Smooth muscle cell of the brain vasculature (primary cell): ENCODE measurements around the gene ANKDD1A.

Source experiments
- DNase-seq: peaks from one replicate; pipeline ENCODE4 v3.0.0-alpha.2; 2012; ENCODE audit warnings: low read depth, low spot score

The ANKDD1A gene

GRCh38 chr15:64911311-64912186 lies at the start of gene ANKDD1A:
ANKDD1A (plus strand) TSS chr15:64911902; CDS start chr15:64911931, 29 bp downstream.
- DNase-seq, result no peak

DNA sequence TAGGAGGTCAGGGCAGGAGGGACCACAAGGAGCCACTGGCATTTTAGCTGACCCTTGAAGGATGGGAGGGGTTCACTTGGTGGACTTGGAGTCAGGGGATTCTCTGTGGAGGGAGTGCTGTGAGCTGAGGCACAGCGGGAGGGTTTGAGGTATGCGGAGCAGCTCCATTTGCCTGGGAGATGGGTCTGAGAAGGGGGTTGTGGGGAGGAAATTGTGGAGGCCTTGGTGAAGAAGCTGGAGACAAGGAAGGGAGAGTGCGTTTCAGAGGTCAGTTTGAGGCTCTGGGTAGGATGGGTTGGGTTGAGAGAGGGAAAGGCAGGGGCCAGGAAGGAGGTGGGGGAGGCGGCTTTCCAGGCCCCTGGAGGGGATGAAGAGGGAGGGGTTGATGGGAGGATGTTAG lies 49.7 kb upstream of the ANKDD1A start:
- DNase-seq, result no peak

DNA sequence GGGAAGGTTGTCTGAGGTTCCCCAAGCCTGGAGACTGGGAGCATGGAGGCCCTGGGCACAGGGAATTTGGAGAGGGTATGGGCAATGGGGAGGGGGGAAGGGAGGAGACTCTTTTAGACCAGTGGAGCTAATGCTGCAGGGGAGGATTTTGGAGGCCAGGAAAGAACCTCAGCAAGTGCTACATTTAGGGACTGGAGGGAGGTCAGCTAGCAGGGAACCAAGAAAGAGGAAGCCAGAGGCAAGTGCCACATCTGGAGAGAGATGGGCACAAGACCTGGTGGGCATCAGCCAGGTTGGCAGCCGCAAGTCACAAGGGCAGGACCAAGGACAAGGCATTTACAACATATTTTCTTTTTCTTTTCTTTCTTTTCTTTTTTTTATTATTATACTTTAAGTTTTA lies 49.3 kb upstream of the ANKDD1A start:
- DNase-seq, result no peak

GRCh38 chr15:64864068-64864467 lies 47.6 kb upstream of the ANKDD1A start:
- DNase-seq, result no peak

- DNase-seq, result peak; percentile 59
Measured at GRCh38 chr15:64865126-64865997, 46.3 kb upstream of the ANKDD1A start.

DNA sequence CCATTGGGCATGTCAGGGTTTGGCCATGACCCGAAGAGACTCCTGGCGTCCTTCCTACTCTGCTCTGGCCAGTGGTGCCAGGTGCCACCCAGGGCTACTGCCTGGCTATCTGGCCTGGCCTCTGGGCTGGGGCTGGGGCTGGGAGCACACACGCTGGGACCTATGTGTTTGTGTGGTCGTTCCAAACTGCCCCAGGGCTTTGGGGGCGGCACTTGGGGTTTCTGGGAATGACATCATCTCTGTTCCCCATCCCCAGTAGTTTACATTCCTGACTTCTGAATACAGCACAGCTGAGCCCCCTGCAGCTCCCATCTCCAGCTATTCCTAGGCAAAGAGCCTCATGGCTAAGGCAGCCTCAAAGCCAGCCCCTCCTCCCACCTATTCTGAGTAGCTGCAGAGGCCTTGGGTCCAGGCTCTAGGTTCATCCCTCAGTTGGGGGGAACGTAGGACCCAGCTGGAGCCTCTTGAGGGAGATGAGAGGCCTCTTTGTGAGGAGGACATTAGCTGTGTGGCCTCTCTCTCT lies 45.6 kb upstream of the ANKDD1A start:
- DNase-seq, result peak; percentile 92

DNA sequence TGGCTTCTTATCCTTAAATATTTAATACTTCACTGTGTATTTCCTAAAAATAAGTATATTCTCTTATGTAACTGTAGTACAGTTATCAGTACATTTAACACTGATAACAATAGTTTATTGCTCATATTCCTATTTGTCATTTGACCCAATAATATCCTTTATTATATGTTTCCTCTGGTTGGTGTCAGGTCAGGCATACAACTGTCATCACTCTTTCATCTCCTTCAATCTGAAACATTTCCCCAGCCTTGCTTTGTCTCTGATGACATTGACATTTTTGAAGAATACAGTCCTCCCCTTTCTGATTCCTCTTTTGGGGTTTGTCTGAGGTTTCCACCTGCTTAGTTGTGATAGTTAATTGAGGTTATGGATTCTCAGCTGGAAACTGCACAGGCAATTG lies 42.2 kb upstream of the ANKDD1A start:
- no peak for DNase-seq

DNA sequence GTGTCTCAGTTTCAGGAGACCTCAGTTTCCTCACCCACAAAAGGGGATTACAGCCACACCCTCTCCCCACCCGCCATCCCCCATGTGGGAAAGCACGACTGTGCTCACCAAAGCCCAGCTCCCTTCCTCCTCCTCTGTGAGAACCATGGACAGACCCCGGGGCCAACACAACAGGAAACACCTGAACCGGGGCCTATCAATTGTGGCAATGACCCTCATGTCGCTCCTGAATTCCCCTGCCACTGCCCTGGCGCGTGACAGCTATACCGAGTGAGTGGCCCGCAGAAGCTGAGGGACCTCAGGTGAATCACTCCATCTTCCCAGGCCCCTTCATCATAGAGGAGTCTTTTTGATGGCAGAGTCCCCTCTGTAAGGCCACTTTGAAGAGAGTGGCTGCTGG lies 41.3 kb upstream of the ANKDD1A start:
- no peak for DNase-seq

DNA sequence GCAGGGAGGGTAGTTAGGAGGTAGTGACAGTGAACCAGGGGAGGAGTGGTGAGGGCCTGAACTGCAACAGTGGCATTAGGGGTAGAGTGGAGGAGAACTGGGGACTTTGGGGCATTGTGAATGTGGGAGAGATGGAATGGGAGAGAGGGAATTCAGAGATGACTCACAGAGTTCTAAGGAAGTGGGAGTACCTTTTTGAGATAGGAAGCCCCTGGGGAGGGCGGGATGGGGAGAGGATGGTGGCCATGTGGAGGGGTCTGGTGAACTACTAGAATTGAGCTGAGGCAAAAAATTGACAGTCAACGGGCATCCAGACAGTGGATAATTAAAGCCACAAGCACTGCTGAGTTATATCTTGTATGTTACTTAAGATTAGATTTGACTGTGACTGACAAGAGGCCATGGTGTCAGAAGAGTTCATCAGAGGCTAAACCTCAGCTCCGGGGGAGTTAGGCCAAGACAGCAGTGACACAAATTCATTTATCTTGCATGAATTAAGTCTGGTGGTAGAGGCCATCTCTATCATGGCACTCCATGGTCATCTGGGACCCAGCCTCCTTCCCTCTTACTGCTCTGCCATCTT lies 36.0 kb upstream of the ANKDD1A start:
- no peak for DNase-seq

DNA sequence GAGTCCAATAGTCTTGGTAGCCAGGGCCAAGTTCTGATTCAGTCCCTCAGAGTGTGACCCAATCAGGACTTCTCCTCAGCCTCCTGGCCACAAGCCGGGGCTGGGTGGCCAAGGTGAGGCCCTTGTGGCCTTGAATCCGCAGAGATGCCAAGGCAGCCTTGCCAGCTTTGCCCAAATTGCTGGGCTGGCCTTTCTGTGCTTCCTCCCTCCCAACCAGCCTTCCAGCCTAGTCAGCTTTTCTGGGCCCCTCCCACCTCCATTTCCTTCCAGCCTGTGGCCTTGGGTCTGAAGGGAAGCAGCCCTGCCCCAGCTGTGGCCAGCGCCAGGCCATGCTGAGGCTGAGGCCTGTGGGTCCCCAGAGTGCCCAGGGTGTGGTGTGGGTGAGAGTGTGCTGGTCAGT lies 34.3 kb upstream of the ANKDD1A start:
- no peak for DNase-seq

DNA sequence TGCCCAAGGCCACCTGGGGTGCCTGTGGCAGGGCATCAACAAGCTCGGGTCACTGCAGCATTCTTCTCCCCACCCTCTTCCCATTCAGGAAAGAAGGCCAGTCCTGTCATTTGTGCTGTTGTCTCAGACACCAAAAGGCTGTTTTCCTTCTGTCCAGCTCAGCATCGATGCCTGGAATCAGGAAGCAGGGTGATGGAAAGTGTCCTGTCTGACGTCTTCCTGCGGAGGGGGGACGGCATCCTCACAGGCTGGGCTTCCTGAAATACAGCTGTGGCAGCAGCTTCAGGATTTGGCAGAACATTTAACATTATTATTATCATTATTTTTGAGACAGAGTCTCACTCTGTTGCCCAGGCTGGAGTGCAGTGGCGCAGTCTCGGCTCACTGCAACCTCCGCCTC lies 33.0 kb upstream of the ANKDD1A start:
- DNase-seq, result no peak

- no peak for DNase-seq
Measured at GRCh38 chr15:64883100-64883581, 28.6 kb upstream of the ANKDD1A start.

DNA sequence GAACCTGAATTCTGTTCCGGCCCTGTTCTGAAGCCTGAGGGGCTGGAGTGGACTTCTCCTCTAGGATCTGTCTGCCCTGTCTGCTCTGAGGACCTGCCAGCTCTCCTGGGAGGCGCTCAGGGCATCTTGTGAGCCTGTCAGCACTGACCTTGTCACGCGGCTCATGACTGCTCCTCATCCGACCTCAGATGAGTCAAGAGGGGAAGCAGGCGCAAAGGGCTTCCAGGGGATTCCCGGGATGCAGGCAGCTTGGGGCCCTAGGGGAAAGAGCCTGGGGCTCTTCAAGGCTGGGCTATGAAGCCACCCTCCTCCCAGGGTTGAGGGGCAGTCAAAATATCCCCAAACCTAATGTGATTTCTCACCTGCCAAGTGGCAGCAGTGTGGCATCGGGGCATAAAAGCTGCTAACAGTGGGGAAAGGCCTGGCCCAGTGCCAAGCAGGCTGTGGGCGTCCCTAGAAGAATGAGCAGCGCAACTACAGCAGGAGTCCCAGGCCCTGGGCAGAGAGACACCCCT lies 27.6 kb upstream of the ANKDD1A start:
- no peak for DNase-seq

DNA sequence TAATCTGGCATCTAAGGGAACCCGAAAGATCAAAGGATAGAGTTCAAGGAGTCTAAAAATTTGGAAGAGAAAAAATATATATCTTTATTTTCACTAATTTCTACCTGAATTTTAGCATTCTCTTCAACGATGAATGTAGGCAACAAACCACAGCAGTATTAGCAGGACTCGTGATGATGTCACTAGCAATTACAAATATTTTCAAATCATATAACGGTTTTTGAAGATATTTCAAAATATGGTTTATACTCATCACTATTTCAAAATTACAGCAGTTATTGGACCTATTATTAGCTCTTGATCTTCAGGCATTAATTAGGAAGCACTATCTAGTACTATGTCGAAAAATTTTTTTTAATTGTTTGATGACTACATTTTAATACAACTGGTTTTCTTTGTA lies 27.0 kb upstream of the ANKDD1A start:
- no peak for DNase-seq

- DNase-seq, result no peak
Measured at GRCh38 chr15:64888336-64888735, 23.4 kb upstream of the ANKDD1A start.

- DNase-seq, result no peak
Measured at GRCh38 chr15:64891561-64891960, 20.1 kb upstream of the ANKDD1A start.

DNA sequence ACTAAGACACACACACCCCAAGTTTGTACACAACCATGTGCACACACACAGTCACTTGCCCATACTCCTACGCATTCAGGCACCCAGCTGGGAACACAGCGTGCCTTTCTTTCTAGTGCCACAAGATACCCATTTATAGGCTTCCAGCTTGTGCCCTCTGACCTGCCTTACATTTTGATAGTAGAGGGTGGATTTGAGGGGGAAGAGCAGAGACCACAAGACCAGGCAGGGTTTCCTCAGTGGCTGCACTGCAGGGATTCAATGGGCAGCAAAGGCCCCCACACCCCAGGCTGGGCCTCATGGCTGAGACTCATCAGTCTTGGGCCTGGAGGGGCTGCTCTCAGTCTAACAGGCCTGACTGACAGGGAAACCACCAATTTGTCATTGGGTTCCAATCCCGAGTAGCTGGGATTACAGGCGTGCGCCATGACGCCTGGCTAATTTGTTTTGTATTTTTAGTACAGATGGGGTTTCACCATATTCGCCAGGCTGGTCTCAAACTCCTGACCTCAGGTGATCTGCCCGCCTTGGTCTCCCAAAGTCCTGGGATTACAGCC lies 18.8 kb upstream of the ANKDD1A start:
- no peak for DNase-seq

GRCh38 chr15:64893481-64894394 lies 18.0 kb upstream of the ANKDD1A start:
- DNase-seq, result peak; percentile 81

- DNase-seq, result no peak
Measured at GRCh38 chr15:64894395-64895056, 17.2 kb upstream of the ANKDD1A start.
